ENCODE measurements around the gene RRP15.

The RRP15 gene

DNA sequence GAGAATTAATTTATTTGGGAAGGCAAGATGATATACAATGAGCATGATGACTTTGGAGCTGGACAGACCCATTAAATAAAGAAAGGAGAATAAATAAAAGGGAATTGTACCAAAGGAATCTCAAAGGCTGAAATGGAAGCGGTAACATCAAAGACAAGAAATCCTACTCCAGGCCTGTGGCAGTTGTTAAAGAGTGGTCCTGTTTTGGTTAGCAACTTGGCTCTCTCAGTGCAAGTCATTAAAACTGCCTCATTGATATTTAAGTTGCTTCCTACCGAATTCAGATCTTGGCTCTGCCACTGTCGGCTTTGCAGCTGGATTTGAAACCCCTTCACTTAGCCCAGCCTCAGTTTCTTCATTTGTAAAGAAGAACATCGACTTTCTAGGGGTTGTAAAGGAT is 70.2 kb downstream of the RRP15 start:
- no peak for DNase-seq (ENCODE audit: insufficient read length, low spot score)
- FAIRE-seq: no peak
- TF ChIP-seq, protein P1, sequence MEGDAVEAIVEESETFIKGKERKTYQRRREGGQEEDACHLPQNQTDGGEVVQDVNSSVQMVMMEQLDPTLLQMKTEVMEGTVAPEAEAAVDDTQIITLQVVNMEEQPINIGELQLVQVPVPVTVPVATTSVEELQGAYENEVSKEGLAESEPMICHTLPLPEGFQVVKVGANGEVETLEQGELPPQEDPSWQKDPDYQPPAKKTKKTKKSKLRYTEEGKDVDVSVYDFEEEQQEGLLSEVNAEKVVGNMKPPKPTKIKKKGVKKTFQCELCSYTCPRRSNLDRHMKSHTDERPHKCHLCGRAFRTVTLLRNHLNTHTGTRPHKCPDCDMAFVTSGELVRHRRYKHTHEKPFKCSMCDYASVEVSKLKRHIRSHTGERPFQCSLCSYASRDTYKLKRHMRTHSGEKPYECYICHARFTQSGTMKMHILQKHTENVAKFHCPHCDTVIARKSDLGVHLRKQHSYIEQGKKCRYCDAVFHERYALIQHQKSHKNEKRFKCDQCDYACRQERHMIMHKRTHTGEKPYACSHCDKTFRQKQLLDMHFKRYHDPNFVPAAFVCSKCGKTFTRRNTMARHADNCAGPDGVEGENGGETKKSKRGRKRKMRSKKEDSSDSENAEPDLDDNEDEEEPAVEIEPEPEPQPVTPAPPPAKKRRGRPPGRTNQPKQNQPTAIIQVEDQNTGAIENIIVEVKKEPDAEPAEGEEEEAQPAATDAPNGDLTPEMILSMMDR (IDR thresholded peaks at IDR 0.05; ENCODE audit: insufficient read depth, missing control alignments): no peak

DNA sequence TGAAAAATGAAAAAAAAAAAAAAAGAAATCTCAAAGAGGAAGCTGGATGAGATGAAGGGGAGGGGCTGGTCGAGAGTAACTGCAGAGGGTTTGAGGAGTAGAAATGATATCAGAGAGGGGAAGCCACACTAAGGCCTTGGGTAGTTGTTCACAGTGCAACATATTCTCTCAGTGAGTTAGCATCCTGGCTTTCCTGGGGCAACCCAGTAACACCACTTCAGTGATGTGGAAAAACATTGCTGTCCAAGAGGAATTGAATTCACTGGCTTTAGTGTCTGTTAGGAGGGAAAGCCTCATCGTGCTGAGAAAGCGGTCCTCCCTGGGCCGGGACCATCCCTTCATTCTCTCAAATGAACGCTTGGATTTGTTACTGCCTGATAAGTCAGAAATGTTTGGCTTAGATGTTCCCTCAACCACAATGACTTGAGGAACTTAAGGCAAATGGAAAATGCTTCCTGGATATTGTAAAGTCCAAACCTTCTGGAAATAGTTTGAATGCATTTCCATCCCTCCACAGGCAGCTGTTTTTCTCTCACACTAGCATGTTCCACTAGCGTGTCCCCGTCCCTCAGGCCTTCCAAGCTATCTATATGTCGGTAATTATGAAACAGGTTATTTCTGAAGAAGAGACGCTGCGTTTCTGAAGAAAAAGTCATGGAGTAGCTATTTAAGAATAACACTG is 72.3 kb downstream of the RRP15 start:
- TF ChIP-seq, protein P1 (IDR thresholded peaks at IDR 0.05; ENCODE audit: insufficient read depth, missing control alignments): no peak
- DNase-seq (ENCODE audit: insufficient read length, low spot score): no peak
- FAIRE-seq: no peak

DNA sequence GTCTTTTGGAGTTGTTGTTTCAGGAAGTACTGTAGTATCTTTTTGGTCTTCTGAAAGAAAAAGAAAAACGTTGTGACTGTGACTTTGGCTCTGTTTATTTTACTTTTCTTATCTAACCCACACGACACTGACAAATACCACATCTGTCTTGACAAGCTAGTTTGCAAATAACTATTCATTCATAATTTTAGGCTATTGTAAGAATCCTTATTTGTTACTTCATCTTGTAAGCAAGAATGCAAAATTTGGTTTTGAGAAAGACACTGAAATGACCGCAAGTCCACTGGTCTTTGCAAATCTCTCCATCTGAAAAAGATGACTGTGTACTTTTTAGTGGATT is 72.8 kb downstream of the RRP15 start:
- FAIRE-seq: no peak
- DNase-seq (ENCODE audit: insufficient read length, low spot score): no peak
- TF ChIP-seq, protein P1 (IDR thresholded peaks at IDR 0.05; ENCODE audit: insufficient read depth, missing control alignments): no peak

DNA sequence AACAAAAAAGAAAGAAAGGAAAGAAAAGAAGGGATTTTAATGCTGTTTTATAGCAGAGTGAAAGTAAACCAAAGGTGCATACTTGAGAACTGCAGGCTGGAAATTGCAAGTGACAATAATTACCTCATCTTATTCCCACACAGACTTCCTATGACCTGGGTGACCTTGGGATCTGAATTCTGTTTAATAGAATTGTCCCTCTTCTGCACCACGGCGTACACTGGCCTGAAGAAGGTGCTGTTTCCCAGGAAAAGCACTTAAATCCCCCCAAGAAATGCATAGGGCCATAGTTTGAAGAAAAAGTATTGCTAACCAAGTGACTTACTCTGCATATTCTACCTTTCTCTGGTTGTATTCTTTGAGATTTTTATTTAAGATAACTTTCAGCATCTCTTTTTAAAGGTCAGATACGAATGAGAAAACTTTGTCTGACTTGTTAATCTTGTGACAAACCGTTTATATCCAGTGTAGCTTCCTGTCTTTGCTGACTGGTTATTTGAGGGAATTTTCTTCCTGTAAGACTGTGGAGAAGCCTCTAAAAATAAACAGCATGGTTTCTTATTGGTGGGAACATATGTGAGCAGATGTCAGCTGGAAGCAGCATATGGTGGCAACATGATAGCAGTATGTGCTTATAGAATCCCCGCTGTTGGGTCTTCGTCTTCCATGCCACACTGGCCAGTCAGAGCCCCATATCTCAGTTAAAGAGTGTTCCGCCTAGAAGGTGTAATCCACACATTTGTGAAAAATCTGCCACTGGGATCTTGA is 76.4 kb downstream of the RRP15 start:
- TF ChIP-seq, protein P1 (IDR thresholded peaks at IDR 0.05; ENCODE audit: insufficient read depth, missing control alignments): peak; percentile 95
- FAIRE-seq (peak; percentile 85), DNase-seq (ENCODE audit: insufficient read length, low spot score) (no peak)

DNA sequence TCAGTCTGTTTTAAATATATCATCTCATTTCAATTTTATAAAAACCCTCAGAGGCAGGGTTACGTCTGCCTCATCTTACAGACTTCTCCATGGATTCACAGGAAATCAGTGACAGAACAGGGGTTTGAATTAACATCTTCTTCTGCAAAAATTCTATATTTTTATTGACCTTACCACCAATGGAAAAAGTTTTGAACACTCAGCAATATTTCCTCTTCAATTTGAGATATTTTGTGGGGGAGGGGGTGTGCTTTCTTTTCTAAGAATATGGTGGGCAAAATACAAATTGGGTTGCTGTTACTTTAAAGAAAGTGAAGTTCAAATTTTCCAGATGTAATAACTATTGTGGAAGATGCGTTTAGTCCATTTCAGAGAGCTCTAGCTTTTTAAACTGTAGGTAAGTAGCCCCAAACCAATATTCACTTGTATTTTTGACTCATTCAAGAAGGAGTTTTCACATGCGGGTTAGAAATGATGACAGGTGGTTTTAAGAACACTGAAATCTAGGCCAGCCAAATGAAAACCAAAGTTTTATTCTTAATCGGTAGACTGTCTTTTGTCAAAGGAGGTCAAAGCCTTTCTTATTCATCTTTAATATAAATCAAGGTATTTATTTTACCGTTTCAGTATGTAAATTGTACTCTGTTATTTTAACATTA is 77.5 kb downstream of the RRP15 start:
- FAIRE-seq: peak; percentile 25
- TF ChIP-seq, protein P1 (IDR thresholded peaks at IDR 0.05; ENCODE audit: insufficient read depth, missing control alignments): no peak

DNA sequence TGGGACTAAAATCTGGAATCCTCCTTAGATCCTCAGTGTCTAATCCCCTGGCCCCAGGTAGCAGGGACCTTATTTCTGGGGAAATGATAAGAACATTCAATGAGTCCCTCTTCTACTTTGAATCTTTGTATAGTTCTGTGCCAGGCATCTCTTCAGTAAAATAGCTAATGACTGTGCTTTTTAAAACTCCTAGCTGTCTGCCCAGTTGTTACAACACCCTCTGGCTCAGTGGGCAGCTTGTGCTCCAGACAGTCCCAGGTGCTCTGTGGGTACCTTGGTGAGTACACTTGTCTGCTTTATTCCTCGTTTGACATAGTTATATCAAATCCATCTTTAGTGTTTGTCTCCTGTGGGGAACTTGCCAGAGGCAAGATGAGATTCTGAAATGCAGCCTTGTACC is 78.0 kb downstream of the RRP15 start:
- no peak for FAIRE-seq
- TF ChIP-seq, protein P1 (IDR thresholded peaks at IDR 0.05; ENCODE audit: insufficient read depth, missing control alignments): no peak
- DNase-seq (ENCODE audit: insufficient read length, low spot score): no peak

More for the DNA sequence above, 77.5 kb downstream of the RRP15 start:
- DNase-seq (ENCODE audit: insufficient read length, low spot score): no peak
